Fibroblast of lung (primary cell): ENCODE measurements around the gene S100A1. TPM values are rescaled to one million over a fixed set of nuclear protein-coding genes. Genes with fewer than 3 reads are reported as not detected.
"Not testable (repeated sequence)": the region's sequence is repeated elsewhere in the genome, so short reads cannot be mapped to it uniquely, and the experiment has no call there.

ENCODE experiments used
- DNase-seq, 2 donors: peaks; one replicate each; pipeline versions ENCODE4 v3.0.0 to v3.0.0-alpha.2; 2010; ENCODE audit warnings: low read depth in 2 of 2
- H2AFZ ChIP-seq: 2 replicates; pipeline ENCODE4 v1.5.1; 2012; ENCODE audit warnings: low read length, control low read depth, inconsistent platforms
- H3K27ac ChIP-seq: 2 replicates; pipeline ENCODE4 v1.5.1; 2011; ENCODE audit warnings: low read length, control low read depth; ENCODE audit not compliant: insufficient read depth
- H3K27me3 ChIP-seq: 2 replicates; pipeline ENCODE4 v1.5.1; 2011; ENCODE audit warnings: mild to moderate bottlenecking, low read length; ENCODE audit not compliant: control insufficient read depth, insufficient read depth
- H3K36me3 ChIP-seq: 2 replicates; pipeline ENCODE4 v1.5.1; 2011; ENCODE audit warnings: low read length; ENCODE audit not compliant: control insufficient read depth, insufficient read depth
- H3K4me1 ChIP-seq: 2 replicates; pipeline ENCODE4 v1.5.1; 2011; ENCODE audit warnings: low read length; ENCODE audit not compliant: control insufficient read depth, insufficient read depth; ENCODE audit errors: extremely low read depth
- H3K4me2 ChIP-seq: 2 replicates; pipeline ENCODE4 v1.5.1; 2011; ENCODE audit warnings: low read length, control low read depth; ENCODE audit not compliant: insufficient read depth; ENCODE audit errors: extremely low read depth
- H3K4me3 ChIP-seq, 4 experiments: fragments of 200-600 bp in 1 of 4; sonication (generic) in 1 of 4; replicated peaks in 1 of 4; 2 replicates each; pipeline ENCODE4 v1.5.1; 2011 to 2016; ENCODE audit warnings: low read length in 4 of 4, low read depth in 3 of 4, mild to moderate bottlenecking in 3 of 4, control low read depth in 2 of 4, inconsistent platforms in 1 of 4, mixed read lengths in 1 of 4; ENCODE audit not compliant: insufficient read depth in 1 of 4; ENCODE audit errors: control extremely low read depth in 1 of 4
- H3K79me2 ChIP-seq: 2 replicates; pipeline ENCODE4 v1.5.1; 2012; ENCODE audit warnings: mild to moderate bottlenecking, low read length, inconsistent platforms; ENCODE audit not compliant: control insufficient read depth, insufficient read depth
- H3K9ac ChIP-seq: 2 replicates; pipeline ENCODE4 v1.5.1; 2011; ENCODE audit warnings: mild to moderate bottlenecking, low read length, control low read depth; ENCODE audit not compliant: insufficient read depth
- H3K9me3 ChIP-seq: 2 replicates; pipeline ENCODE4 v1.5.1; 2012; ENCODE audit warnings: low read depth, low read length; ENCODE audit not compliant: control insufficient read depth, insufficient read depth
- H4K20me1 ChIP-seq: 2 replicates; pipeline ENCODE4 v1.5.1; 2011; ENCODE audit warnings: low read length; ENCODE audit not compliant: control insufficient read depth, insufficient read depth; ENCODE audit errors: extremely low read depth
- CTCF ChIP-seq, 2 donors: IDR thresholded peaks in 1 of 2; conservative IDR thresholded peaks in 1 of 2; 1 replicate in 1 of 2; 2 replicates in 1 of 2; pipeline ENCODE4 v1.5.1; 2011 to 2012; ENCODE audit warnings: low read length in 2 of 2, control low read depth in 1 of 2, inconsistent platforms in 1 of 2, low read depth in 1 of 2, mild to moderate bottlenecking in 1 of 2
- EZH2 ChIP-seq: IDR thresholded peaks from 2 replicates; pipeline ENCODE4 v1.5.1; 2012; ENCODE audit warnings: low read length, control low read depth, mild to moderate bottlenecking; ENCODE audit errors: missing control alignments
- polyA plus RNA-seq, 2 donors: library from polyadenylated mRNA; depleted of rRNA in 1 of 2; stranded (reverse) in 1 of 2; unstranded in 1 of 2; fragments of >200 nt; gene quantifications; 2 replicates each; pipeline ENCODE4 v1.2.1, GENCODE V29; 2011 to 2012; ENCODE audit warnings: missing spikeins in 1 of 2
- total RNA-seq: library from RNA; depleted of rRNA; stranded (reverse); fragments of >200 nt; gene quantifications from 2 replicates; pipeline ENCODE4 v1.2.1, GENCODE V29; 2014

S100A1 gene
- total and polyA plus RNA-seq, 2 donors (not counting 1 experiment from before 2014, with no cell fraction given): 0.17 to 9.7 TPM

- Histone ChIP-seq H3K9ac (no peak overlapping the region), H2AFZ (no peak overlapping the region), H3K79me2 (peaks cover 35% of the 10 kb centered on the region), H3K4me2 (no peak overlapping the region), H3K36me3 (peaks cover 23% of the 10 kb centered on the region), H3K4me1 (peaks cover 7% of the 10 kb centered on the region), H4K20me1 (no peaks in the 10 kb centered on the region), H3K27ac (no peak overlapping the region), H3K9me3 (no peaks in the 10 kb centered on the region), H3K4me3 (no peak overlapping the region), H3K27me3 (no peaks in the 10 kb centered on the region)
- no peak for DNase-seq
- TF ChIP-seq EZH2: no peak
- TF ChIP-seq CTCF (conservative IDR thresholded peaks at IDR 0.05 in 1 of 2, IDR thresholded peaks at IDR 0.05 in 1 of 2; ENCODE audit: low read depth in 1 of 2, low read length in 2 of 2): no peak
These were observed 8.1 kb downstream of the S100A1 start for GRCh38 chr1:153636312-153636711.

GRCh38 chr1:153638261-153638660 lies 10.0 kb downstream of the S100A1 start:
- no peaks in the 10 kb centered on the region for H3K9me3 ChIP-seq
- H3K27ac ChIP-seq: no peak overlapping the region
- no peak for TF ChIP-seq CTCF (conservative IDR thresholded peaks at IDR 0.05 in 1 of 2, IDR thresholded peaks at IDR 0.05 in 1 of 2; ENCODE audit: low read depth in 1 of 2, low read length in 2 of 2)
- TF ChIP-seq EZH2: no peak
- H2AFZ ChIP-seq: no peak overlapping the region
- H3K79me2 ChIP-seq: peaks cover 35% of the 10 kb centered on the region
- no peaks in the 10 kb centered on the region for H3K27me3 ChIP-seq
- H4K20me1 ChIP-seq: no peaks in the 10 kb centered on the region
- H3K9ac ChIP-seq: no peak overlapping the region
- H3K36me3 ChIP-seq: peaks cover 26% of the 10 kb centered on the region
- no peak overlapping the region for H3K4me3 ChIP-seq
- no peak overlapping the region for H3K4me2 ChIP-seq
- H3K4me1 ChIP-seq: peaks cover 4% of the 10 kb centered on the region
- DNase-seq: no peak

DNA sequence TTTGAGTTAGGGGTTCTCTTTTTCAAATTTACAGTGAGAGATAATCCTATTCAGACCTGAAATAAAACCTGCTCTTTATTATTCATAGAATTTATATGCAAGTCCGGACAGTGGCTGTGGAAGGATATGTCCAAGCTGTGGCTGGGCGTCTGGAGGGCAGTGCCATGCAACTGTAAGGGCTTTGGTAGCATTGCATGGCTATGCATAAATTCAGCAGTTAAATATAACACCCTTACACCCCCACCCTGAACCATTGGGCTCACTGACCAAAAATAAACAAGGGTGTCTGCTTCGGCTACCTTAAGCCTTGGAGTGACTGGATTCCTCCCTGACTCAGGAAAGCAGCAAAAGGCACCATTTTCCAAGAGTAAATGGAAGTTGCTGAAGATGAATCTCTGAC lies 11.0 kb downstream of the S100A1 start:
- Histone ChIP-seq H2AFZ (no peak overlapping the region), H3K36me3 (peaks cover 28% of the 10 kb centered on the region), H3K27me3 (no peaks in the 10 kb centered on the region), H3K4me1 (no peaks in the 10 kb centered on the region), H3K4me2 (no peak overlapping the region), H4K20me1 (no peaks in the 10 kb centered on the region), H3K4me3 (no peak overlapping the region), H3K27ac (no peak overlapping the region), H3K9me3 (no peaks in the 10 kb centered on the region), H3K79me2 (peaks cover 35% of the 10 kb centered on the region), H3K9ac (no peak overlapping the region)
- no peak for DNase-seq
- TF ChIP-seq CTCF (conservative IDR thresholded peaks at IDR 0.05 in 1 of 2, IDR thresholded peaks at IDR 0.05 in 1 of 2; ENCODE audit: low read depth in 1 of 2, low read length in 2 of 2): no peak
- TF ChIP-seq EZH2: no peak

DNA sequence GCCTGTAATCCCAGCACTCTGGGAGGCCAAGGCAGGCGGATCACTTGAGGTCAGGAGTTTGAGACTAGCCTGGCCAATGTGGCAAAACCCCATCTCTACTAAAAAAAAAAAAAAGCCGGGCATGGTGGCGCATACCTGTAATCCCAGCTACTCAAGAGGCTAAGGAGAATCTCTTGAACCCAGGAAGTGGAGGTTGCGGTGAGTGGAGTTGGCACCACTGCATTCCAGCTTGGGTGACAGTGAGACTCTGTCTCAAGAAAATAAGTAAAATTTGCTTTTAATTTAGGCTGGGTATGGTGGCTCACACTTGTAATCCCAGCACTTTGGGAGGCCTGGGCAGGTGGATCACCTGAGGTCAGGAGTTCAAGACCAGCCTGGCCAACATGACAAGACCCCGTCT lies 12.0 kb downstream of the S100A1 start:
- not testable (repeated sequence) for H3K4me3 ChIP-seq, H3K27ac ChIP-seq, H4K20me1 ChIP-seq, H3K4me1 ChIP-seq, H2AFZ ChIP-seq, DNase-seq, H3K4me2 ChIP-seq, H3K9me3 ChIP-seq, H3K27me3 ChIP-seq, H3K9ac ChIP-seq
- Histone ChIP-seq H3K79me2 (peaks cover 27% of the 10 kb centered on the region), H3K36me3 (peaks cover 31% of the 10 kb centered on the region)
